ENCODE data around the gene ATL1.
"Not testable (repeated sequence)": the region's sequence is repeated elsewhere in the genome, so short reads cannot be mapped to it uniquely, and the experiment has no call there.

ATL1 gene

DNA sequence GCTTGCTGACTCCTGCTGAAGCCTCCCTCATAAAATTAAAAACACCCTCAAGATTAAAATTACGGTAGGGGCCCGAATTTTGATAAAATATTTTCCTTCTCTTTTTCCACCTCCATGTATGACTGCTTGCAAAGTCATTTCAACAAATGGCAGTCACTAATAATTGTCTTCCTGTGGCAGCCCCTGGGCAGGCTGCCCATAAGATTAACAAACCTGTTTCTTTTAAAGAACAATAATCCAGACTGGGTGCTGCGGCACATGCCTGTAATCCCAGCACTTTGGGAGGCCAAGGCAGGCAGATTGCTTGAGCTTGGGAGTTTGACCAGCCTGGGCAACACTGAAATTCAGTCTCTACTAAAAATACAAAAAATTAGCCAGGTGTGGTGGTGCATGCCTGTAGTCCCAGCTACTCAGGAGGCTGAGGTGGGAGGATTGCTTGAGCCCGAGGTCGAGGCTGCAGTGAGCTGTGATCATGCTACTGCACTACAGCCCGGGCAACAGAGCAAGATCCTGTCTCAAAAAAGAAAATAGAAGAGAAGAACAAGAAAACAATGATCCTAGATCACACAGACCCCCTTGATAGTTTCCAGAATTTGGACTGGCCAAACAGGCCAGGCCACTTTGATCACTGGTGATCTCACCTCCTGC, 99.5 kb downstream of the ATL1 start:
- DNase-seq = no peak

DNA sequence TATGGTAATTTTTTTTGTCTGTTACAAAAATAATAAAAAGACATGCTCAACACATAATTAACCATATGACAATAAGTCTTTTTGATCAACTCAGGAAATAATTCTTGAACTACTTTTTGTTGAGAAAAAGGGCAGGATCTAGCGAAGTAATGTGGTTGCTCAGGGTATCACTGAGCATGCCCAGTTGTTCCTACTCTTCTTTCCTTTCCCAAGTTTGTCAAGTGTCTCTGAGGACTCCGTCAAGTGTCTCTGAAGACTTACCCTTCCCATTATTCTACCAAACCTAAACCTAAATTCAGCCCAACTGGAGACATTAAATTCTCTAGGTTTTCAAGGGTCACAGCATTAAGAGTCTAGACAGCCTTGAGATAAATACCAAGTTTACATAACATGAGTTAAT, 104.6 kb downstream of the ATL1 start:
- DNase-seq = not testable (repeated sequence)

DNA sequence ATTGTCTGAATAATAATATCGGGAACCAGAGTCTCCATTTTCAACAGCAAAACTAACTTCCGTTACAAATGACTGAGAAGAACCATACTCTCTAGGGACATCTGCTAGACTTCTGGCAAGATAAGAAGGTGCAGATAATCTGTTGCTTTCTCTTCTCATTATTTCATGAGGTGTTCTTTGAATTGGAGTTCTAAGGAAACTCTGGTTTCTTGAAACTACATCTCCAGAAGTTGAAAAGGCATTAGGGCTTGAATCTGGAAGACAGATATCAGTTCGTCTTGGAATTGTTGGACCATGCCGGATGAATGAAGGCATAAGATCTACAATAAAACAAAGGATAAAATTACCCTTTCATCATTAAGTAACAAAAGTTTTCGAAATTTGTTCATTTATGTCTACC, 105.4 kb downstream of the ATL1 start:
- DNase-seq = not testable (repeated sequence)

DNA sequence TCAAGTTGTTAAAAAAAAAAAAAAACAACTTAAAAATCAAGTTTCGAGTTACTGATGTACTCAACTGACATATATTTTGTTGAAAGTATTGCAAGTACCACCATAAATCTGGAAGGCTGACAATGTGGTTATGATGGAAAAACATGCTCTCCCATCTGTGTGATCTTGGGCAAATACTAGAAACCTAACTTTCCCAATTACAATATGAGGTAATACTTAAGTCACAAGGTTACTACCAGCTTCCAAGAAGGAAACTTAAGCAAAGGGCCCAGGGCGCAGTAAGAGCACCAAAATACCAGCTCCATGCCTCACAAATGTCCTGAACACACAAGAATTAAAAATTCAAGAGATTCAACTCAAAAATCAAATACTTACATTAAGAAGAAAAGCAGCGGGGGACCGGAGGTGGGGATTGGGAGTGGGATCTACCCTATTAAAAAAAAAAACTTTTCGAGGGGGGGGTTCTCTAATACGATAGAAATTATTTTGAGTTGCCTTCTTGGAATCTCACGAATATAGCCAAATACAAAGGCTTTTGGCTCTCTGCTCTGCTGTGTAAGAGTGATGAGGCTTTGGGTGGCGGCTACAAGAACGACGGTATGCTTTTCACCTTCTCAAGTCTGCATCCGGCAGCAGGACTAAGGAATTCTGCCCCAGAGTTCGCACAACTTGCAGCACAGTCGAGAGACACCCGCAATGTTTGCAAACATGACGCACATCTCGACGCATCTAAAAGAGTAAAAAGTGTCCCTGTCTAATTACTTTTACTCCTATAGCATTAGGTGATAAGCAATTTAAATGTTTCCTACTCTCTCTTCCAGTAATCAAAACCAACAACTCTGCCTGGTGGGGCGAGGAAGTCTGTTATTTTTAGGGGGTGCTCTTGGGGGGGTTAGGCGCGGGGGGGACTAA, 107.1 kb downstream of the ATL1 start:
- no peak for DNase-seq

DNA sequence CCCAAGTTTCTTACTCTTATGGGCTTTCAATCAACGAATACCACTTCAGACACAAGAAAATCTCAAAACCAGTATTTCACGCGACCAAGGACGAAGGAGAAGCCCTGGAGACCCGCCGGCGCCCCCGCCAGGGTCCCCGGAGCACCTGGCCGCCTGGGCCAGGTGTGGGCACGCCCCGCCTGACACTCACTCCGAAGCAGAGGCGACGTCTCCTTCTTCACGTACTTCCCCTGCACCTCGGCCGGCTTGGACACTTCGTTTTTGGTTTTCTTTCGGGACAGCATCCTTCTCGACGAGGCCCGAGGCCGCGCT, 107.7 kb downstream of the ATL1 start:
- peak; percentile 31 to 34 for DNase-seq

DNA sequence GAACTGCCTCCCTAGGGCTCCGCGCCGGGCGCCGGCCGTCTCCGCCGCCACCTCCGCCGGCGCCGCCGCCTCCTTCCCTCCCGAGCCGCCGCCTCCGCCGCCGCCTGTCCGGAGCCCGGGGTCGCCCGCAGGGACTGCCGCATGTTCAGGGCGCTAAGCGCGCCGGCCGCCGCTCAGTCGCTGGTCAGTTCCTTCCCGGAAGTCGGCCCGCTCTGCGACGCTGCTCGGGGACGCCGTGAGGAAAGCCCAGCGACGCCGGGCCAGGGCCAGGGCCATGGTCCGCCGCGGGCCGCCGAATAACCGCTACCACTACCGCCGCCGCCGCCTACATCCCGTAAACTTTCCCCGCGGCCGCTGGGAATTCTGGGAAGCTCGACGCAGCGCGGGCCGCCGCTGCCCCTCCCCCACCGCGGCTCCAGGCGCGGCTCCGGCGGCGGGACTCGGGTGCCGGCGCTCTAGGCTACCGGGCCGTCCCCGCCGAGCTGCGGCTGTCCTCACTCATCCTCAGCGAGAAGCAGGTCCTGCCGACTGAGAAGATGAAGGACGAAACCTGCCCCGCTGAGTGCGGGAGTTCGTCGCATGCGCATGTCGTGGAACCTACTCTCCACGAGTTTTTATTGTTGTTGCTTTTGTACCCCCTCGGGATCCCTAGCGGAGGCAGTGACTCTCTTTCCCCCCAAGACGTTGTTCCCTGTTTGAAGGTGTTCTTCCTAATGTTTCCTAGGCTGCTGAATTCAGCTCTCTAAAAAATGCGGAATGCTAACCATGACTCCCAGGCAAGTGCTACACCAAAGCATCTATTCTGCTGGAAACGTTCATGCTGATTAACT, 108.3 kb downstream of the ATL1 start, which contains the start of gene SAV1:
TSS of gene SAV1 (minus strand) at position 311 of the 830 bp plus-strand sequence. CDS start 339 bp downstream, outside the sequence.
- DNase-seq = peak; percentile 74 to 83

DNA sequence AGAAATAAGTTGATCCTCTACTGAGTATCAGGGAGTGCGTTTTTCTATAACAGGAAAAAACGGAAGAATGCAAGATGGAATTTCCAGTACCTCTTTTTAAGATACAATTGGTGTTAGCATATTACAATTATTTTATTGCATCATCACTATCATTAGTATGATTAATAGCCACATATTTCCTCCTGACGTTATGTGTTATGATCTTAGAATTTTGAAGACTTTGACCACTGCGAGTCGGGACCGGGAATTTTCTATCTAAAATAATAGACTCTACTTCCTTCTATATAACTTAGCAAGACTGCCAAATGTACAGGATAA, 108.8 kb downstream of the ATL1 start:
- DNase-seq = no peak

DNA sequence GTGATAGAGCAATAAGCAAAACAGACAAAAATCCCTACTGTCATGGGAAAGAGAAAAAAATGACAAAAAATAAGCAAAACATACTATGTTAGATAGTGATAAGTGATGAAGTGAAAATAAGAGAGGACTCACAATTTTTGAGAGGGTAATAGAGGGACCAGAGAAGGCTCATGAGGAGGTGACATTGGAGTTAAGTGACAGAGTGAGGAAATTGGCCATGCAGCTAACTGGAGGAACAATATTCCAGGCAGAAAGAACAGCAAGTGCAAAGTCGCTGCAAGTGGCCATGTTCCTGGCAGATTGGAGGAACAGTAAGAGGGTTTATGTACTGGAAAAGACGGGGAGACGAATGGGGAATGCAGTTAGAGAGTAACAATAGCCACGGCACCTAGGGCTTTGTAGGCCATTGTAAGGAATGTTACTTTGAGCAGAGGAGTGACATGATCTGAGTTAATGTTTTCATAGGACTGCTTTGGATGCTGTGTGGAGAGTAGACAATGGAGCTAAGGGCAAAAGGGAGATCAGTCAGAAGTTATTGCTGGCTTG, 109.6 kb downstream of the ATL1 start:
- DNase-seq = no peak

DNA sequence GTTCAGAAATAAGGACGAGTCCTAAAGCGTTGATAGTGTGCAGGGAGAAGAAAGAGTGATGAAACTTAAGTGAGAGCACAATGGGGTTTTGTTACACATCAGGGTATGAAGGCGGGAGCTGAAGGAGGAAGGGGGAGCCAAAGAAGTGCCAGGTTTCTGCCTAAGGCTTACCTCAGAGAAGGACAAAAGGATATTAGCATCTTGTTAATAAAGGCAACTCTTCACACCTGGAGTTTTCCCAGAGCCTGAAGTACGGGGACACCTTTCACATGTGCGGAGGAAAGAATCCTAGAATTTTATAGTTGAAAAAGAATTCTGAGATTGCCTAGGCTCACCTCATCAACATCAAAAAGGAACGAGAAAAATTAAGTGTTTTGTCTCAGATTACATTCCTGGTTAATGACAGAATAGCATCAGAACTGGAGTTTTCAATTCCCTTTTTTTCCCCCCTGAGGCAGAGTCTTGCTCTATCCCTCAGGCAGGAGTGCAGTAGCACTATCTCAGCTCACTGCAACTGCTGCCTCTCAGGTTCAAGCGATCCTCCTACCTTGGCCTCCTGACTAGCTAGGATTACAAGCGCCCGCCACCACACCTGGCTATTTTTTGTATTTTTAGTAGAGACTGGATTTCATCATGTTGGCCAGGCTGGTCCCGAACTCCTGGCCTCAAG, 110.4 kb downstream of the ATL1 start:
- no peak for DNase-seq

DNA sequence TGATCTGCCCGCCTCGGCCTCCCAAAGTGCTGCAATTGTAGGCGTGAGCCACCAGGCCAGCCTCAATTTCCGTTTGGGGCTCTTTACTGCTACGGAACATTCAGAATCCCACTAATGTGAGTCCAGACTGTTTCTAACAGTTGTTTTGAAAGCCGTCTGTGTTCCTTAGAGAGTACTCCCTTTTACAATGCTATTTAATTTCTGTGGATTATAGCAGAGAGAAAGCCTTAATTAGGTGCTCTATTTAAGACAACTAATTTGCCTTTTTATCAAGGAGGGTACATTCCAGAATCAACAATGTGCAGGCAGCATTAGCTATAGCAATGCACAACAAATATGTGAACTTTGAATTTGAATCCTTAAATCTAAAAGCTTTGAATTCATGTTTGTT, 110.9 kb downstream of the ATL1 start:
- DNase-seq = no peak

DNA sequence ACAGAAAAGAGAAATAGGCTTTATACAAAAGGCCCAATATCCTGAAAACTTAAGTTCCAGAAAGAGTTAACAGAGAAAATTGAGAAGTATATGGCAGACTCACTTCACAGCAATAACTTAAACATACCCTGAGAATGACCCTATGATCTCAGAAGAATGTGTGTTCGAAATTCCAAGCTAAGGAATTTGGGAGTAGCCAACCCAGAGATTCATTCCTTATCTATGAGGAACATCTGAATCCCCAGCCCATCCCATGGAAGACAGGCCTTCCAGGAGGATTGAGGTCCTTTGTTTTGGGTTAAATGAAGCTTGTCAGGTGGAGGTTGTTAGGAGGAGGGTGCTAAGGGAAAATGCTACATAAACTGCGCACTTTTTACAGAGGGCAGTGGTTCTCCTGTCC, 115.7 kb downstream of the ATL1 start:
- DNase-seq = no peak

DNA sequence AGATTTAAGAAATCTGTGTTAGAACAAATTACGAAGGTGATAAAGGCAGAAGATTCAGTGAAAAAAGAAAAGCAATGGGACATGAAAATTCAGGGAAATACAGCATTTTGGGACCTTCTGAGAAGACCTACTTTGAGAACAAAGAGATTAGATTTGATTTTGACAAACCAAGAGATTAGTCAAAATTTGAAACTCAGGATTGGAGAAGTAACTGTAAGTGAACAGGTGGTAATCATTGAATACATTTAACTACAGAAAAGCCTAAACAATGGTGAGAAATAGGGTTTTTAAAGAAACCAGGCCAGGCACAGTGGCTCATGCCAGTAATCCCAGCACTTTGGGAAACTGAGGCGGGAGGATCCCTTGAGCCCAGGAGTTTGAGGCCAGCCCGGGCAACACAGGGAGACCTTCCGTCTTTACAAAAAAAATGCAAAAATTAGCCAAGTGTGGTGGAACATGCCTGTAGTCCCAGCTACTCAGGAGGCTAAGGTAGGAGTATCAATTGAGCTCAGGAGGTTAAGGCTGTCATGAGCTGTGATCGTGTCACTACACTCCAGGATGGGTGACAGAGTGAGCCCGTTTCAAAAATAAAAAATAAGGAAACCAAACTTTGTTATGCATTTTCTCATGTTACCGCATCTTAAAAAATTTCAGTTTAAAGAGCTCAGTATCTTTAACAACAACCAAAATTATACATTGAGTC, 117.0 kb downstream of the ATL1 start:
- no peak for DNase-seq

DNA sequence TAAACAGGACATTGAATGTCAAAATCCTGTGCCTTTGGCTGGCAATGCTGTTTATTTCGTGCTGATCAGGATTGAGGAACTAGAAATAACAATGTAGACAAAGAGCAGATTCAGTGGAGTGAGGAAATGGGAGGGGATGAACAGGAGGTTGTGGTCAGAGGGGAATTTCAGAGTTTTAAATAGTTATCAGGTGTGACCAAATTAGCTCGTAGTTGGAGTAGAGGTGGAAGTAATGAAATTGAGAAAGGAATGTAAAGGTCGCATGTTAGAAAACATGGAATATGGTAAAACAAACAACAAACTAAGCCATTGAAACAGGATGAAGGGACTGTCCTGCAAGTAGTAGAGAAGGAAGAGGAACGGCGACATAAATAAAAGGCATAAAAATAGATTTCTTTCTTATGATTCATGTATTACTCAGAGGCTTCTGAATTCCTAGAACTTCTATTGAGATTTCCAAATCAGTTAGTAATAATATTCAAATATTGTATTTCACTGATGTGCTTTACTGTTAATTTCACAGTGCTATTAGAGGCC, 117.7 kb downstream of the ATL1 start:
- DNase-seq = no peak

DNA sequence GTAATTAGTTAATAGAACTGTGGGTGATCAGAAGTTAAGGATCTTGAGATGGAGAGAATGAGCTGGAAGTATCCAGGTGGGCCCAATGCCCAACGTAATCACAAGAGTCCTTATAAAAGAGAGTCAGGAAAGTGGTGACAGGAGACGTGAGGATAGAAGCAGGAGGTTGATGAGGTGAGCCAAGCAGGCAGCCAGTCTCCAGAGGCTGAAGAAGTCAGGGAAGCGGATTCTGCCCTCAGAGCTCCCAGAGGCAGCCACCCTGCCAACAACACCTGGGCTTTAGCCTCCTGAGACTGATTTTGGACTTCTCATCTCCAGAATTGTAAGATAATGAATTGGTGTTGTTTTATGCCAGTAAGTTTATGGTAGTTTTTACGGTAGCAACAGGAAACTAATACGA, 118.2 kb downstream of the ATL1 start:
- DNase-seq = no peak

DNA sequence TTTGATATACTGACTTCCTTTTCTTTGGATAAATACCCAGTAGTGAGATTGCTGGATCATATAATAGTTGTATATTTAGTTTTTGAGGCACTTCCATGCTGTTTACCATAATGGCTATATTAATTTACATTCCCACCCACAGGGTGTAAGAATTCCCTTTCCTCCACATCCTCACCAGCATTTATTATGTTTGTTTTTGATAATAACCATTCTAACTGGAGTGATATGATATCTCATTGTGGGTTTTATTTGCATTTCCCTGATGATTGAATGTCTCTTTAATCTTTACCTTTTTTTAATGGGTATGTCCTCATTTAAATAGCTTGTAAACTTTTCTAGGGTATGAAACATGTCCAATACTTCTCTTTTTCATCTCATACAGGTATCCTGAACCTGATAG, 119.7 kb downstream of the ATL1 start:
- no peak for DNase-seq
